CD4-positive, alpha-beta T cell treated with Interleukin-15 for 1 hour (primary cell): ENCODE results near the gene PCDH1.

ENCODE experiments used
- DNase-seq: peaks from one replicate; pipeline ENCODE4 v3.0.0-alpha.2; 2020

Gene PCDH1

DNA sequence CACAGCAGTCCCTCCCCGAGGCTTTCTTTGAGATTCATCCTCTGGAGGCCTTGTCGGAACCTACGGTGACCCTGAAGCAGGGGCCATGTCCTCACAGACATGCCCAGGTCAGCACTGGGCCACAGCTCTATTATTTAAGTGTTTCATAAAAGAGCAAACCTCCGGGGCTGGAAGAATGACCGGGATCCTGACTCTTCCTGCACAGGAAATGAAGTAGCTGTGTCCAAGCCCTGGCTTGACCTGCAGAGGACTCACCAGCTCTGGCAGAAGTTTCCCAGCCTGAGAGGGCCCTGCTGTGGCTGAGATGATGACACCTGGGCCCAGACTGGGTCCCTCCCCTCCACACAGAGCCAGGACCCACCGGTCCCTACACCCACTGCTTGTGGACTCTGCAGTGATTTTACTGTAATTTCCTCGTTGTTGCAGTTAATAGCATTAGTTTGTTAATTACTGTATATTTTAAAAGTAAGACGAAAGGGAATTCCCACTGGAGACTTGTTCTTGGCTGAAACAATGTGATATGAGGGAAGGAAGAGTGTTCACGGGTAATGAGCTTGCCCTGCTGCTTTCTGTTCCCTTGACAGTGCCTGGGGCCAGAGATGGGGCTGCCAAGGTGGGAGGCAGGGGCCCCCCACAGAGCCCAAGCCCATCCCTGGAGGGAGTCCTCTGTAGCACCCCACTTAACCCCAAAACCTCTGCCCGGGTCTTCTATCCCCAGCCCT is 72.2 kb downstream of the PCDH1 start:
- no peak for DNase-seq

DNA sequence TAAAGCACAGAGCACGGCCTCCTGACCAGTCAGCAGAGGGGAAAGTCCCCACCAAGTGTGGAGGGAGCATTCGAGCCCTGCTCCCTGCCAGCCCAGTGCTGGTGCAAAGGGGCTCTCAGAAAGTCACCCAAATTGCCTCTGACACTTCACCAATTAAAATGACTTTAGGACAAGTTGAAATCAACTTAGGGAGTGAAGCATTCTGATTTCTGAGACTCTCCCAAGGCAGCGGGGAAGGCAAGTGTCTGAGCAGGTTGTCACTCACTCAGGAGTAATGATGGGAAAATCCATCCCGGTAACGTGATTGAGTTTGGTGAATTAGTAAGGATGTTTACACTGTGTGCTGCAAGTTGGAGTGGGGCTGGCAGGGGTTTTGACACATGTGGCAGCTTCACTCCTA is 73.7 kb downstream of the PCDH1 start:
- DNase-seq, result no peak
